Ovary (tissue), 3 donors: ENCODE measurements around the gene CAPN3.

Source experiments
- POLR2A ChIP-seq: fragments of 450-650 bp; IDR thresholded peaks from one replicate; pipeline ENCODE4 v1.6.1; 2017; ENCODE audit warnings: antibody characterized with exemption, mild to moderate bottlenecking, moderate library complexity
- TF ChIP-seq, protein P1 (sequence below), 3 donors: fragments of 450-650 bp in 2 of 3; fragments of 200-600 bp in 1 of 3; IDR thresholded peaks; one replicate each; pipeline versions ENCODE4 v1.5.1 to v1.8.0; 2016 to 2022; ENCODE audit warnings: antibody characterized with exemption in 3 of 3, mild to moderate bottlenecking in 1 of 3
- donor health status: DM: no; HTN: no; CAD: no.

DNA sequence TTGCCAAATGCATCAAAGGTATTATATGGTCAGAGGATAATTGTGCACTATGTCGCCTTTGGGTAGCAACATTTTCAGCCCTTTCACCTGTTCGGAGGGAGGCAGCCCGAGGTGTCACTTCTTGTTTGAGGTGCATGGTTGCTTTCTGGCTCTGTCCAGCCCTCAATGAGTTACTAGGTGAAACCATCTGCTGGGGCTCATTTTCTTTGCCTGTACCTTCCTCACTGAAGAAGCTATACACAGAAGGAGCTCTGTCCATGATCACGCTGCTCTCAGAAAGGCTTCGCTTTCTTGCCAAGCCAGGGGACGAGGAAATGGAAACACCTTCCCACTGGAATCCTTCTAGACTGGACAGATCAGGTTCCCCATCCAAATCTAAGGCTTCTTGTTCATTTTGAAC is 89.0 kb downstream of the CAPN3 start:
- TF ChIP-seq, protein P1, sequence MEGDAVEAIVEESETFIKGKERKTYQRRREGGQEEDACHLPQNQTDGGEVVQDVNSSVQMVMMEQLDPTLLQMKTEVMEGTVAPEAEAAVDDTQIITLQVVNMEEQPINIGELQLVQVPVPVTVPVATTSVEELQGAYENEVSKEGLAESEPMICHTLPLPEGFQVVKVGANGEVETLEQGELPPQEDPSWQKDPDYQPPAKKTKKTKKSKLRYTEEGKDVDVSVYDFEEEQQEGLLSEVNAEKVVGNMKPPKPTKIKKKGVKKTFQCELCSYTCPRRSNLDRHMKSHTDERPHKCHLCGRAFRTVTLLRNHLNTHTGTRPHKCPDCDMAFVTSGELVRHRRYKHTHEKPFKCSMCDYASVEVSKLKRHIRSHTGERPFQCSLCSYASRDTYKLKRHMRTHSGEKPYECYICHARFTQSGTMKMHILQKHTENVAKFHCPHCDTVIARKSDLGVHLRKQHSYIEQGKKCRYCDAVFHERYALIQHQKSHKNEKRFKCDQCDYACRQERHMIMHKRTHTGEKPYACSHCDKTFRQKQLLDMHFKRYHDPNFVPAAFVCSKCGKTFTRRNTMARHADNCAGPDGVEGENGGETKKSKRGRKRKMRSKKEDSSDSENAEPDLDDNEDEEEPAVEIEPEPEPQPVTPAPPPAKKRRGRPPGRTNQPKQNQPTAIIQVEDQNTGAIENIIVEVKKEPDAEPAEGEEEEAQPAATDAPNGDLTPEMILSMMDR (IDR thresholded peaks at IDR 0.05) = no peak
- TF ChIP-seq POLR2A = no peak
